NCI-H524 treated with DMSO at 0.1 percent for 48 hours (cell line): Measurements from ENCODE around the gene TREML2.

Experiments used
- DNase-seq: peaks from one replicate; lab custom pipeline; 2025; lab: John Stamatoyannopoulos, UW

Gene TREML2

GRCh38 chr6:41150671-41151070 is 50.3 kb downstream of the TREML2 start:
- DNase-seq: no peak

DNA sequence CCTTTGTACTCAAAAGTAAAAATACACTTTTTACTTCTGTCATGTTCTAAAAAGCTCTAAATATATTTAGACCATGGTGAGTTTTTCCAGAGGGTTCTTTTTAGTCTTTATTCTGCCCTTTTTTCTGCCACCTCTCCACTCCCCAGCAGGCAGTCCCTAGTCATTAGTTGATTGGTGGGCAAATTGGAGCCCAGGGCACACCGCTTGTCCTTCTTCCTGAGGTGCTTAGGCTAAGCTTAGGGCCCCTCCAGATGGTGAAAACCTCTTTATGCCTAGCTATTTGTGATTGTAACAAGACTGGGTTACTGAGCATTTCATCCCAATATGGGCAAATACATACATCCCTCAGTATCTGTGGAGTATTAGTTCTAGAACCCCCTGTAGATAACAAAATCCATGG is 53.0 kb downstream of the TREML2 start:
- no peak for DNase-seq
